HG03175 (cell line): ENCODE results near the gene JADE3.

Experiments
- ATAC-seq: cut with Tn5 transposase; IDR thresholded peaks from one replicate; pipeline ENCODE4 v1.9.1; 2021; ENCODE audit warnings: mild to moderate bottlenecking, moderate library complexity; ENCODE audit not compliant: unreplicated experiment

Gene JADE3

GRCh38 chrX:46992070-46992469, 79.8 kb downstream of the JADE3 start:
- no peak for ATAC-seq

GRCh38 chrX:46994096-46994495, 81.9 kb downstream of the JADE3 start:
- no peak for ATAC-seq

- no peak for ATAC-seq
These were observed 99.9 kb downstream of the JADE3 start for GRCh38 chrX:47012131-47012530.

GRCh38 chrX:47026198-47026597, 114.0 kb downstream of the JADE3 start:
- no peak for ATAC-seq

GRCh38 chrX:47030339-47030738, 118.1 kb downstream of the JADE3 start:
- ATAC-seq, result no peak

GRCh38 chrX:47047989-47048388, 135.8 kb downstream of the JADE3 start:
- no peak for ATAC-seq

GRCh38 chrX:47059142-47059874, 147.1 kb downstream of the JADE3 start:
- no peak for ATAC-seq

- ATAC-seq, result no peak
These were observed 148.5 kb downstream of the JADE3 start for GRCh38 chrX:47060708-47061107.

- no peak for ATAC-seq
These were observed 149.2 kb downstream of the JADE3 start for GRCh38 chrX:47061238-47061919.

- no peak for ATAC-seq
These were observed 151.0 kb downstream of the JADE3 start for GRCh38 chrX:47063179-47063578.

GRCh38 chrX:47068214-47068613, 156.0 kb downstream of the JADE3 start:
- no peak for ATAC-seq

GRCh38 chrX:47068720-47069119, 156.5 kb downstream of the JADE3 start:
- no peak for ATAC-seq

- ATAC-seq, result no peak
These were observed 166.2 kb downstream of the JADE3 start, which contains the start of gene RGN for GRCh38 chrX:47078129-47079043. RGN (plus strand) TSS chrX:47078443; CDS start chrX:47081145, 2,702 bp downstream.

GRCh38 chrX:47080215-47080914, 168.1 kb downstream of the JADE3 start:
- no peak for ATAC-seq

GRCh38 chrX:47080915-47081236, 168.7 kb downstream of the JADE3 start:
- ATAC-seq, result no peak

- peak; percentile 42 for ATAC-seq
These were observed 179.0 kb downstream of the JADE3 start for GRCh38 chrX:47091149-47091775.

GRCh38 chrX:47093248-47093647, 181.0 kb downstream of the JADE3 start:
- no peak for ATAC-seq

GRCh38 chrX:47093860-47094259, 181.6 kb downstream of the JADE3 start:
- no peak for ATAC-seq

GRCh38 chrX:47097018-47097417, 184.8 kb downstream of the JADE3 start:
- no peak for ATAC-seq

GRCh38 chrX:47098338-47099094, 186.3 kb downstream of the JADE3 start:
- ATAC-seq, result no peak
